GF-D8 (cell line): ENCODE data around the gene CTPS1.

ENCODE experiments used
- DNase-seq: peaks from one replicate; lab custom pipeline; 2025; lab: John Stamatoyannopoulos, UW

The CTPS1 gene

DNA sequence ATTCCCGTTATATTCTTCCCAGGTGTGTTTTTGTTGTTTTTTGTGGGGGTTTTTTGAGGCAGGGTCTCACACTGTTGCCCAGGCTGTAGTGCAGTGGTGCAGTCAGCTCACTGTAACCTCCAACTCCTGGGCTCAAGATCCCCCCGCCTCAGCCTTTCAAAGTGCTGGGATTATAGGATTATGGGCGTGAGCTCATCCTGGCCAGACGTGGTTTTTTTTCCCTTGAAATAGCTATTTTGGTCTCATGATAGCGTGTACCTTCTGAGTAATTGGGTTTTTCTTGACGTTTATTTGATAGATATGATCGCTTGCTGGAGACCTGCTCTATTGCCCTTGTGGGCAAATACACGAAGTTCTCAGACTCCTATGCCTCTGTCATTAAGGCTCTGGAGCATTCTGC is 17.6 kb downstream of the CTPS1 start:
- DNase-seq, result no peak

GRCh38 chr1:40998668-40999067 is 19.2 kb downstream of the CTPS1 start:
- no peak for DNase-seq

GRCh38 chr1:41003127-41003639 is 23.7 kb downstream of the CTPS1 start:
- no peak for DNase-seq

DNA sequence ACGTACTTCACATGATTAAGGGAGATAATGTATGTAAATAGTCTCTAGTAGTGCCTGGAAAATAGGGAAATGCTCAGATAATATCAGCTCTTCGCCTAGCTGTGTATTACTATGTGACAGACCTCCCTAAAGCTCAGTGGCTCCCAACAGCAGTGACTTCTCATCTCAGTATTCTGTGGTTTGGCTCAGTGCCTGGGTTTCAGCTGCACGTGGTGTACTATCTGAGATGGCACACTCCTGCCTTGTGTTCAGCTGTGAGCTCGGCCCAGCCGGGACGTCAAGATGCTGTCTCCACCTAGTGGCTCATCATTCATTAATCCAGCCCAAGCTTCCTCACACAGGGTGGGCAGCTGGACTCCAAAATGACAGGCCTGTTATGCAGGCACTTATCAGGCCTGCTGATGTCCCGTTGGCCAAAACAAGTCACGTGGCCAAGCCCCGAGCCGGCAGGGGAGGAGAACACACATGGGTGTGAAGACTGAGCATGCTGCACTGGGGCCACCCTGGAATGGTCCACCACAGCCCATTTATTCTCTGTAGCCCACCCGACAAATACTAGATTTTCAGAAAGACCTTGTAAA is 24.2 kb downstream of the CTPS1 start:
- DNase-seq, result peak; percentile 97

DNA sequence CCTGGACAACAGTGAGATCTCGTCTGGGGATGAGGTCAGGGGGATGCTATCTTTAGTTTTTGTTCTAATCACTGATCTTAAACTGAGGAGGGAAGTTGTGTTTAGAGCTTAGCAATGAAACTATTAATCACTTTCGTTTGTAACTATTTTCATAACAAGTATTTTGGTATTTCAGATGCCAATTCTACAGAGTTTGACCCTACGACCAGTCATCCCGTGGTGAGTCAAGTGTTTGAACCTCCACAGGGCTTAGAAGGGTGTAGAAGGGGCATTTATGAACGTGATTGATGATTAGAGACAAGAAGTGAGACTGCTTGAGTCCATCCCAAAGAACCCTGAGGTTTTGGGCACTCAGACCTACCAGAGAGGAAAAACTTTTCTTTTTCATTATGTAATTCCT is 26.4 kb downstream of the CTPS1 start:
- DNase-seq, result no peak

DNA sequence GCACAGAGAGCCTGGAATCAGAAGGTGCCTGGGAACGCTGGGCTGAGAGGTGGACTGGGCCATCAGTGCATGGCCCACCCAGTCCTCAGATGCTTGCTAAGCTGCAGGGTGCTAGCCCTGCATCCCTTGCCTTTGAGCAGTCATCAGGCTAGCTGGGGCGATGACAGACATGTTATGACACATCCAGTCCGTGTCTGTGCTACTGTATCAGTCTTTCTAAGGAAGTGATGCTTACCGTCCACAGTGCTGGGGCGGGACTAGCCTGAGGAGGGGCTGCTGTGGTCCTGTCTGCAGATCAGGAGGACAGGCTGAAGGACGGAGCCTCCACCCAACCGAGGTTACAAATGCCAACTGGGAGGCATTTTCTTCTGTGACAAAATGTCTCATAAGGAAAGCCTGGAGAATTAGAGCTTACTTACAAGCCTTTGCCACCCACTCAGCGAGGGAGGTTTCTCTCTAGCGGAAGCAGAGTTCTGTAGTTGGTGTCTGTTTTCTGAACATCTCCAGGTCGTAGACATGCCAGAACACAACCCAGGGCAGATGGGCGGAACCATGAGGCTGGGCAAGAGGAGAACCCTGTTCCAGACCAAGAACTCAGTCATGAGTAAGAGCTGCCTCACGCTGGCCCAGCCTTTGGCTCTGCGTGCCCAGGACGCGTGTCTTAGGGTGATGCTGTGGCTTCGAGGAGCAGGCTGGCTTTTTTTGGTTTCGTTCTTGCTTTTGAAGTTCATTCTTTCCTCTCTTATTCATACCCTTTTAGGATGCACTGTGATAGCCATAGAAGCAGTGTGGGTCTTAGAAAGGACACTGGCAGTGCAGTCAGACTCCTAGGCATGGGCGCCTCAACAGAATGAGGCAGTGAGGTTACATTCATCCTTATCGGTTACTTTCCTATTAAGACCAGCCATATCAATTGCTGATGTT is 27.7 kb downstream of the CTPS1 start:
- no peak for DNase-seq

DNA sequence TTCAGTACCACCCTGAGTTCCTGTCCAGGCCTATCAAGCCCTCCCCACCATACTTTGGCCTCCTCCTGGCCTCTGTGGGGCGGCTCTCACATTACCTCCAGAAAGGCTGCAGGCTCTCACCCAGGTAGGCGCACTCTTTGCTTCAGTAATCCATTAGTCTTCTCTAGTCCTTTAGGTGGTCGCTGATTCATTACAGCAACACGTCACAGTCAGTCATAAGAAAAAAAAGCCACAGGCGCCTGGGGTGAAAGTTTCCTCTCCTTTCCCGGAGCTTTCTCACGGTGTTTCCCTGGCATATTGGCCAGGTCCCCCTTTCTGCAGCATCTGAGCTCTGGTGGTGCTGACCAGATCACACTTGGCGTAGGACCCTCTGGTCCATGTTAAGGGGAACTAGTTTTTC is 30.0 kb downstream of the CTPS1 start:
- DNase-seq, result no peak

DNA sequence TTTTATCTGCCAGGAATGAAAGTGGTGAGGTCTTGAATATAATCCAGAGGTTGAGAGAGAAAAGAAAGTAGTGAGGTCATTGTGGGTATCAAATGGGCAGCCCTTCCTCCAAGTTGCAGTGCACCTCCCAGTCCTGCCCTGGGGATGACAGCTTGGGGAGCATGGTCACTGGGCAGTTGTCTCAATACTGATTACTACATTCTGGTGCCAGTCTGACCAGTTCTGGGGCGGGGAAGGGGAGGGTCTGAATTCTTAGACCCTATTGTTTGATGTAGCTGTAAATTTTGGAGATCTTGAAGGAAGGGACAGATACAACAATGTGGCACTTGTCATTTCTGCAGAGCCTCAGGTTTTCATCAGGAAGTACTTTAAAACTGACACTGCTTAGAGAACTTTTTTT is 30.8 kb downstream of the CTPS1 start:
- no peak for DNase-seq

GRCh38 chr1:41013024-41013423 is 33.5 kb downstream of the CTPS1 start:
- no peak for DNase-seq

GRCh38 chr1:41013796-41014195 is 34.3 kb downstream of the CTPS1 start:
- no peak for DNase-seq

DNA sequence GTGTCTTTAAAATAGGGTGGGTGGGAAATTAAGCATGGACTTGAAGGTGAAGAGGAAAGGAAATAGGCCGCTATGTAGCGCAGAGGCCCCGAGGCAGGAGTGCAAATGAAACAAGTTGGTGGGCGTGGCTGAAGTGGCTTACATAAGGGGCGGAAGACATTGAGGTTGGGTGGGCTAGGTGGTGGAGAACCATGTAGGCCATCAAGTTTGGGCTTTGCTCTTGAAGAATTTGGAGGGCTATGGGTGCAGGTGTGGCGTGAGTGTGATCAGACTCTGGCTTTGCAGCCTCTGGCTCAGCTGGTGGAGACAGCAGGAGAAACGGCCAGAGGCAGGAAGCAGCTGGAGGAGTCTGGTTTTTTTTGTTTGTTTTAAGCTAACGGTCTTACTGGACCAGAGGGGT is 35.4 kb downstream of the CTPS1 start:
- no peak for DNase-seq

DNA sequence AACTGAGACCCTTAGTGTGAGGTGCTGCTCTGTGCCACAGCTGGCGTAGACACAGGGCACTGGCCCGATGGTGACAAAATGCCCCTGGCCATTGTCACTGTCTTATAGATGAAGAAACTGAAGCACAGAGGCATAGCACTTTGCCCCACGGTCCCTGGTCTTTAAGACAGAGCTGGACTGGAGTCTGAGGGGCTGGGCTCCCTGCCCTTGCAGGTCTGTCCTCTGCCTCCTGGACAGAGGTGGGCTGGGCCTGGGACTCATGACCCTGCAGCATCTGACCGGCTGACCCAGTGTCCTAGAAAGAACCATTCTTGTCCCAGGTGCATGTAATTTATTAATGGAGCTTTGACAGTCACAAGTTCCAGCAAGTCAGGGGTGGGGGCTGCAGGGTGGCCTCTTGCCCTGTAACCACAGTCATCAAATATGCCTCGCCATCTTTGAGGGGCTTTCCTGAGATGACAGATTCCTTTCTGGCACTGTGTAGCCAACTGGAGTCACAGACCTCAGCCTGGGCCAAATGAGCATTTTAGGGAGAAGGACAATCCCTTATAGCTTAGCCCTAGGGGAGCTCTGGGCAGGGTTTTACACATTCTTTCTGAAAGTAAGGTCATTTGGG is 35.9 kb downstream of the CTPS1 start:
- no peak for DNase-seq

DNA sequence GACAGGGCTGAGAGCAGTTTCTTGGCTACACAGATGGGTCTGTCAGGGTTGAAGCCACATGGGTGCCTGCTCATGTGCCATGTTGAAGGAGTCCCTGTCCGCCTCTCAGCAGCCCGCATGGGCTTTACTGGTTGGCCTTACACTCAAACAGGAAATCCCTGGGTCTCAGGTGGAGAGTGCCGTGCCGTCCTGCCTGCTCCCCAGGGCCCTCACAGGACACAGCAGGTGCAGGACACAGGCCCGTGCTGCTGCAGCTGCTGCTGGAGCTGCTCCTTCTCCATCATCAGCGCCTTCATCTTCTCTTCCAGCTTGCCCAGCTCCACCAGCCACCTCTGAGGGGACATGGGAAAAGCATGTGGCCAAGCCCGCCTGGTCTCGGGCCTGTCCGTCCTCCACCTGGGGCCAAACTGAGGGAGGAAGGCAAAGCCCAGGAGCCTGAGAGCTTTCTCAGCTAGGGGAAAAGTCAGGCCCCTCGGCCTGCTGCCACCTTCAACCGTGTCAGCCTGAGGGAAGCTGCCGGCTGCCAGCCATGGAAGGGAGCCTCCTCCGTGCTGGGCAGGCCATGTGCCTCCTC is 36.5 kb downstream of the CTPS1 start:
- no peak for DNase-seq

- DNase-seq, result no peak
Measured at GRCh38 chr1:41017141-41018017, 37.9 kb downstream of the CTPS1 start.

DNA sequence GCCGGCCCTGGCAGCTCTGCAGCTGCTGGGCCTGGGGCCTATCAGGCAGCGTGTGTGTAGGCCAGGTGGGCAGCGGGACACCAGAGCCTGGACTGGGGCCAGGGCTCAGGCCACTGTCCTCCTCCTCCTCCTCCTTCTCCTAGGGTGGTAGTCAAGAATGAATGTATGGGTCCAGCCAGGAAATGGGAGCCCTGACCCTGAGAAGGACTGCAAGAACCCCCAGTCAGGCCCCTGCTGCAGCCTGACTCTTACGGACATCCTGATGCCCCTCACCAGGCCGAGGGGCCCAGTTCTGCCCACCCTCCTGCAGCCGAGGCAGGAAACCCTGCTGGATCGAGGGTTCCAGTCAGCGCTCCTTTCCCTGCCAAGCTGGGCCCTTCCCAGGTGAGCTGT is 38.5 kb downstream of the CTPS1 start:
- no peak for DNase-seq

DNA sequence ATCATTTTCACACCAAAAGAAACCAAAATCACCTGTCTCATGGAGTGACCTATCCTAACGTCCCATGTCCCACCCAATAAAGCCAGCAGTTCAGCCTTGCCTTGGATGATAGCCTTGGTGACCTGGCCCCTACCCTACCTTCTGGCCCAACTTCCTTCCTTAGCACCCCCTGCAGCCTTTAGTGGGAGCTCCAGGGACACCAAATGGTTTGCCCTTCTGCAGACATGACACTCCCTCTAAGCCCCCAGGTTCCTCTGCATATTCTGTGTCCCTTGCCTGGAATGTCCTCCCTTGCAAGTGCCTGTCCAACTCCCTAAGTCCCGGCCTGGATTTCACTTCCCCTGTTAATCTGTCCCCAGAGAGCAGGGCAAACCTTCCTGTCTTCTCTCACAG is 39.9 kb downstream of the CTPS1 start:
- no peak for DNase-seq

DNA sequence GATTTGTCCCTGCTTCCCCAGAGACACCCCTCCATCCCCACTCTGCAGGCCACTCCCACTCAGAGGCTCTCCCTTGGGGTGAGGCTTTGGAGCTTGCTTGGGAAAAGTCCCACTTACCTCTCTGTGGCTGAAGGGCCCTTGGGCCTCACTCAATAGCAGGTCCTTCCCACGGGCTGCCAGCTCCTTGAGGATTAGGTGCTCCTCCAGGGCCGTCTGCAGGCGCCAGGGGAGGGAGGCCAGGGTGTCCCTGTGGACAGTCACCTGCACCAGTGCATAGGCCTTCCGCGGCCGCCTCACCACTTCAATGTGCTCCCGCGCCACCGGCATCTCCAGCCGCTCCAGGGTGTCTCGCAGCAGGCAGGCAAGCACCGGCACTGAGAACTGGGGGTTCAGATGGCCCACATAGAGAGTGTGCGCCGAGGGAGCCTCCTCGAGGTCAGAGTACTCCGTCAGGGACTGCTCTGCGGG is 40.6 kb downstream of the CTPS1 start:
- no peak for DNase-seq

- DNase-seq, result no peak
Measured at GRCh38 chr1:41020654-41021053, 41.2 kb downstream of the CTPS1 start.

- no peak for DNase-seq
Measured at GRCh38 chr1:41021526-41022308, 42.2 kb downstream of the CTPS1 start, which contains the start of gene SLFNL1. Gene SLFNL1 (minus strand): TSS chr1:41021725. CDS start chr1:41020660, 1,065 bp downstream.

GRCh38 chr1:41022424-41022823 is 42.9 kb downstream of the CTPS1 start:
- DNase-seq, result no peak
